ENCODE measurements around the gene TRAF3.
"Not testable (repeated sequence)": the region's sequence is repeated elsewhere in the genome, so short reads cannot be mapped to it uniquely, and the experiment has no call there.

TRAF3 gene

GRCh38 chr14:102857444-102857843, 80.2 kb downstream of the TRAF3 start:
- no peak overlapping the region for H3K4me3 ChIP-seq (ENCODE audit: control insufficient read depth, low read depth, low read length)
- TF ChIP-seq, protein P1, sequence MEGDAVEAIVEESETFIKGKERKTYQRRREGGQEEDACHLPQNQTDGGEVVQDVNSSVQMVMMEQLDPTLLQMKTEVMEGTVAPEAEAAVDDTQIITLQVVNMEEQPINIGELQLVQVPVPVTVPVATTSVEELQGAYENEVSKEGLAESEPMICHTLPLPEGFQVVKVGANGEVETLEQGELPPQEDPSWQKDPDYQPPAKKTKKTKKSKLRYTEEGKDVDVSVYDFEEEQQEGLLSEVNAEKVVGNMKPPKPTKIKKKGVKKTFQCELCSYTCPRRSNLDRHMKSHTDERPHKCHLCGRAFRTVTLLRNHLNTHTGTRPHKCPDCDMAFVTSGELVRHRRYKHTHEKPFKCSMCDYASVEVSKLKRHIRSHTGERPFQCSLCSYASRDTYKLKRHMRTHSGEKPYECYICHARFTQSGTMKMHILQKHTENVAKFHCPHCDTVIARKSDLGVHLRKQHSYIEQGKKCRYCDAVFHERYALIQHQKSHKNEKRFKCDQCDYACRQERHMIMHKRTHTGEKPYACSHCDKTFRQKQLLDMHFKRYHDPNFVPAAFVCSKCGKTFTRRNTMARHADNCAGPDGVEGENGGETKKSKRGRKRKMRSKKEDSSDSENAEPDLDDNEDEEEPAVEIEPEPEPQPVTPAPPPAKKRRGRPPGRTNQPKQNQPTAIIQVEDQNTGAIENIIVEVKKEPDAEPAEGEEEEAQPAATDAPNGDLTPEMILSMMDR (IDR thresholded peaks at IDR 0.05; ENCODE audit: control insufficient read depth, insufficient read depth, low read depth, low read length, missing control alignments), result no peak
- DNase-seq (ENCODE audit: low read depth), result no peak

- no peak overlapping the region for H3K4me3 ChIP-seq (ENCODE audit: control insufficient read depth, low read depth, low read length)
- TF ChIP-seq, protein P1 (IDR thresholded peaks at IDR 0.05; ENCODE audit: control insufficient read depth, insufficient read depth, low read depth, low read length, missing control alignments), result no peak
- no peak for DNase-seq (ENCODE audit: low read depth)
Measured at GRCh38 chr14:102859911-102860310, 82.7 kb downstream of the TRAF3 start.

- TF ChIP-seq, protein P1 (IDR thresholded peaks at IDR 0.05; ENCODE audit: control insufficient read depth, insufficient read depth, low read depth, low read length, missing control alignments), result no peak
- DNase-seq (ENCODE audit: low read depth), result no peak
- no peak overlapping the region for H3K4me3 ChIP-seq (ENCODE audit: control insufficient read depth, low read depth, low read length)
Measured at GRCh38 chr14:102862154-102862773, 85.0 kb downstream of the TRAF3 start.

GRCh38 chr14:102863381-102863780, 86.1 kb downstream of the TRAF3 start:
- DNase-seq (ENCODE audit: low read depth), result no peak
- TF ChIP-seq, protein P1 (IDR thresholded peaks at IDR 0.05; ENCODE audit: control insufficient read depth, insufficient read depth, low read depth, low read length, missing control alignments), result no peak
- H3K4me3 ChIP-seq (ENCODE audit: control insufficient read depth, low read depth, low read length), result no peak overlapping the region

GRCh38 chr14:102865916-102866315, 88.7 kb downstream of the TRAF3 start:
- DNase-seq (ENCODE audit: low read depth); H3K4me3 ChIP-seq (ENCODE audit: control insufficient read depth, low read depth, low read length): not testable (repeated sequence)

DNA sequence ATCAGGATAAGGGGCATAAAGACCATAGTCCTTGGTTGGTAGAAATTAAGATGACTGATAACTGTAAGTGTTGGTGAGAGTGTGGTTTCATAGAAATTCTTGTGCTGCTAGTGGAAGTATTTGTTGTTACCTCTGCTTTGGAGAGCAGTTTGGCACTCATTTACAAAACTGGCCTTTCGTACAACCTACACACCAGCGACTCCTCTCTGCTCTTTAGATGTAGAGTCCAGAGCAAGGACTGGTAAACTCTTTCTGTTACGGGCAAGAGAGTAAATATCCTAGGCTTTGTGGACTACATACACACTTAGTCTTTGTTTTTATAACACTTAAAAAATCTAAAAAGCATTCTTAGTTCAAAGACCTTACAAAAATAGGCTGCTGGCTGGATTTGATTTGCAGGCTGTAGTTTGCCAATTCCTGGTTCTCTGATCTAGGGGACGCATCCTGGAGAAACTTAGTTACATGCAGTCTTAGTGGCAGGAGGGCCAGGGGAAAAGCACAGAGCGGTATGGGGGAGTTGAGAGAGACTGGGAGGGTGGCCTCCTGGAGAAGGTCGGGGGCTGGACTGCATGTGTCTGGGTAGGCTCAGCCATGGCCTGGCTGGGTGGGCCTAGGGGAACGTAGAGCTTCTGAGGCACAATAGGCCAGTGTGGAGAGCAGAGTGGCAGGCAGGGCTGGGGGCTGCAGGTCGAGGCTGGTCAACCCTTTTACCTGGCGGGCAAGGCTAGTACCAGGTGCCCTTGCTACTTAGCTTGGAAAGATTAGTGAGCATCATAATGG, 89.9 kb downstream of the TRAF3 start:
- DNase-seq (ENCODE audit: low read depth), result no peak
- TF ChIP-seq, protein P1 (IDR thresholded peaks at IDR 0.05; ENCODE audit: control insufficient read depth, insufficient read depth, low read depth, low read length, missing control alignments), result no peak
- no peak overlapping the region for H3K4me3 ChIP-seq (ENCODE audit: control insufficient read depth, low read depth, low read length)

DNA sequence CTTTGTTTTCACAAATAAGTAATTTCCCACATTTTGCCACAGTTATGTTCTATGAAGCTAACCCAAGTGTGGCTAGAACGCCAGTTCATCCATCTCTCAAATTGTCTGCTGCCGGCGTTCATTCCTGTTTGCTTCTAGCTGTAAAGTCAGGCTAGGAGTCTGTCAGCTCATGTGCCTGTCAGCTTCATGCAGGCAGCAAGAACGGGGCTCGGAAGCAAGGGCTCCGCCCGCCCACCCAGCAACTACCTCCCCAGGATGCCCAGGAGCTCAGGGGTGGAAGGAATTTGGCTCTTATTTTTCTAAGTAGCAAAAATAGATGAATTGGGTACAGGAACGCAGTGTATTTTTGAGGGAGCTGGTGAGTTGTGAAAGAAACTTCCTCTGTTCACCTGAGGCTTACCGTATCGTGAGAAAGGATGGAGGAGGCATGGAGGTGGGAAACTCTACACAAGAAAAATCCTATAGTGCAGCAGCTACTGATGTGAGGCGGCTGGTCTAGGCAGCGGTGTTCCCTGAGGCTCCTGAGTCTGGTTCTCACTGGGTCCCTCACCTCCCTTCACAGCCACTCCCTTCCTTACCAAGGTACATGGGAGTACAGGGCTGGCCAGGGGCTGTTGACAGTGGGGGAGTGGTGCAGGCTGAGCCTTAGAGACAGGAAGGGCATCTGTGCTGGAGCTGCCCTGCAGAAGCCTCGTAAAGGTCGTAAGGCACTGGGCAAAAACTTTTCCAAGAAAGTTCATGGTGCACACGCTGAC, 90.8 kb downstream of the TRAF3 start:
- TF ChIP-seq, protein P1 (IDR thresholded peaks at IDR 0.05; ENCODE audit: control insufficient read depth, insufficient read depth, low read depth, low read length, missing control alignments), result no peak
- H3K4me3 ChIP-seq (ENCODE audit: control insufficient read depth, low read depth, low read length), result no peak overlapping the region
- DNase-seq (ENCODE audit: low read depth), result no peak

All from AG09309 (cell line).